GM12878 (cell line): ENCODE measurements around the gene RFWD3. TPM values are rescaled to one million over a fixed set of nuclear protein-coding genes. Genes with fewer than 3 reads are reported as not detected.

ENCODE experiments used
- ATAC-seq: fragments of 200-7000 bp; cut with Tn5 transposase; 3 replicates; pipeline ENCODE4 v1.9.1; 2020; ENCODE audit warnings: mild to moderate bottlenecking, moderate library complexity
- BruUV-seq: library from RNA; stranded (reverse); fragments of 400-500 nt; replicated peaks from 2 replicates; lab custom pipeline; 2021; lab: Mats Ljungman, UMichigan
- CTCF ChIA-PET: fragments of 300-600 bp; sonication (Branson Sonifier 250); formaldehyde crosslinking; extraction: SDS; loops from one replicate; lab custom pipeline; 2021; ENCODE audit warnings: inconsistent platforms; lab: Yijun Ruan, JAX
- POLR2A ChIA-PET: fragments of 350-600 bp; formaldehyde crosslinking; extraction: SDS; loops from one replicate; lab custom pipeline; 2021; ENCODE audit warnings: inconsistent platforms; lab: Charles Lee
- RAD21 ChIA-PET: fragments of 300-600 bp; sonication (Branson Sonifier 250); formaldehyde crosslinking; loops from one replicate; lab custom pipeline; 2023; ENCODE audit warnings: antibody characterized with exemption; ENCODE audit not compliant: unreplicated experiment; lab: Charles Lee
- SMC1A ChIA-PET: fragments of 300-600 bp; sonication (Branson Sonifier 250); formaldehyde crosslinking; loops from one replicate; lab custom pipeline; 2023; ENCODE audit not compliant: unreplicated experiment, uncharacterized antibody; lab: Charles Lee
- DNase-seq: peaks from one replicate; pipeline ENCODE4 v3.0.0-alpha.2; 2011; ENCODE audit warnings: low read depth, low spot score
- FAIRE-seq: peaks from 3 replicates; lab custom pipeline; 2011; peaks lifted over from hg19 to GRCh38; lab: Jason Lieb, UNC
- H2AFZ ChIP-seq: 2 replicates; pipeline ENCODE4 v1.6.0; 2011; ENCODE audit warnings: low read depth, low read length, control low read depth; ENCODE audit not compliant: control insufficient read depth
- H3K27ac ChIP-seq: 2 replicates; pipeline ENCODE4 v1.5.1; 2011; ENCODE audit warnings: control low read depth; ENCODE audit not compliant: control insufficient read depth, insufficient read depth
- H3K27me3 ChIP-seq, 2 experiments: replicated peaks in 1 of 2; 2 replicates each; pipeline versions ENCODE4 v1.6.0 to v1.6.1; 2011; ENCODE audit warnings: low read length in 1 of 2; ENCODE audit not compliant: control insufficient read depth in 2 of 2, insufficient read depth in 2 of 2
- H3K36me3 ChIP-seq, 2 experiments: 2 replicates each; pipeline ENCODE4 v1.5.1; 2011; ENCODE audit warnings: low read length in 1 of 2; ENCODE audit not compliant: control insufficient read depth in 2 of 2, insufficient read depth in 2 of 2
- H3K4me1 ChIP-seq: 2 replicates; pipeline ENCODE4 v1.6.1; 2011; ENCODE audit warnings: mild to moderate bottlenecking, low read length, moderate library complexity, mixed read lengths; ENCODE audit not compliant: control insufficient read depth, insufficient read depth
- H3K4me2 ChIP-seq: 2 replicates; pipeline ENCODE4 v1.6.0; 2011; ENCODE audit warnings: control low read depth; ENCODE audit not compliant: control insufficient read depth, insufficient read depth
- H3K4me3 ChIP-seq: fragments of 200-600 bp; sonication (generic); 2 replicates; pipeline ENCODE4 v1.5.1; 2016
- H3K79me2 ChIP-seq: 2 replicates; pipeline ENCODE4 v1.6.0; 2011; ENCODE audit warnings: low read length; ENCODE audit not compliant: control insufficient read depth, insufficient read depth
- H3K9ac ChIP-seq: 2 replicates; pipeline ENCODE4 v1.8.0; 2011; ENCODE audit warnings: low read length, control low read depth, mixed read lengths; ENCODE audit not compliant: control insufficient read depth, insufficient read depth
- H3K9me3 ChIP-seq: replicated peaks from 3 replicates; pipeline ENCODE4 v1.5.1; 2011; ENCODE audit warnings: mild to moderate bottlenecking, low read length; ENCODE audit not compliant: control insufficient read depth, insufficient read depth
- H4K20me1 ChIP-seq: 2 replicates; pipeline ENCODE4 v1.6.0; 2011; ENCODE audit not compliant: control insufficient read depth, insufficient read depth
- BACH1 ChIP-seq: fragments of 450-650 bp; IDR thresholded peaks from 2 replicates; pipeline ENCODE4 v1.6.1; 2017; ENCODE audit warnings: mild to moderate bottlenecking, borderline replicate concordance
- CBX3 ChIP-seq: fragments of 200-600 bp; sonication (generic); IDR thresholded peaks from 2 replicates; pipeline ENCODE4 v1.6.1; 2016; ENCODE audit warnings: low read depth, borderline replicate concordance
- FOS ChIP-seq: IDR thresholded peaks from 3 replicates; pipeline ENCODE4 v1.6.1; 2011; ENCODE audit warnings: borderline replicate concordance; ENCODE audit not compliant: insufficient read length; ENCODE audit errors: extremely low read depth
- FOXM1 ChIP-seq: IDR thresholded peaks from 2 replicates; pipeline ENCODE4 v1.6.1; 2012; ENCODE audit warnings: low read depth, mild to moderate bottlenecking, inconsistent platforms, low read length, moderate library complexity
- GABPA ChIP-seq: IDR thresholded peaks from 2 replicates; pipeline ENCODE4 v1.6.1; 2014; ENCODE audit warnings: antibody characterized with exemption, low read depth, mild to moderate bottlenecking, inconsistent platforms
- IKZF2 ChIP-seq, 2 experiments: fragments of 450-650 bp; IDR thresholded peaks; 2 replicates each; pipeline ENCODE4 v1.6.1; 2017; ENCODE audit warnings: mild to moderate bottlenecking in 2 of 2, moderate library complexity in 2 of 2
- NBN ChIP-seq: fragments of 450-650 bp; IDR thresholded peaks from 2 replicates; pipeline ENCODE4 v1.6.1; 2016
- PAX8 ChIP-seq: fragments of 450-650 bp; IDR thresholded peaks from 2 replicates; pipeline ENCODE4 v1.6.1; 2017; ENCODE audit warnings: mild to moderate bottlenecking, moderate library complexity
- POLR2A ChIP-seq: IDR thresholded peaks from 2 replicates; pipeline ENCODE4 v1.6.1; 2011; ENCODE audit warnings: low read depth, mild to moderate bottlenecking, low read length
- POLR2AphosphoS2 ChIP-seq: IDR thresholded peaks from 2 replicates; pipeline ENCODE4 v1.6.1; 2011; ENCODE audit warnings: low read depth, mild to moderate bottlenecking, low read length, improper control_type of control experiment, moderate library complexity
- SMAD1 ChIP-seq: fragments of 450-650 bp; IDR thresholded peaks from 2 replicates; pipeline ENCODE4 v1.6.1; 2018; ENCODE audit warnings: mild to moderate bottlenecking, low read depth; ENCODE audit not compliant: partially characterized antibody
- SMAD5 ChIP-seq: IDR thresholded peaks from 2 replicates; pipeline ENCODE4 v1.6.1; 2016; ENCODE audit warnings: antibody characterized with exemption, low read depth
- SP1 ChIP-seq: IDR thresholded peaks from one replicate; pipeline ENCODE4 v1.6.1; 2011; ENCODE audit warnings: low read depth, low read length
- WGBS: methylation state at CpG from one replicate; pipeline ENCODE4 v1.1.6; 2016; ENCODE audit warnings: low lambda C conversion rate; ENCODE audit not compliant: insufficient replicate concordance, insufficient coverage; ENCODE audit errors: missing lambda C conversion rate; 5-methylcytosine and 5-hydroxymethylcytosine counted together
- in situ Hi-C: fragments of 300-500 bp; cut with MboI; formaldehyde crosslinking; loops from 9 replicates; pipeline ENCODE4 v1.14.3; 2018; ENCODE audit warnings: mixed read lengths
- intact Hi-C: fragments of 100-400 bp; cut with micrococcal nuclease; formaldehyde crosslinking; loops from one replicate; pipeline ENCODE4 v1.14.2; 2022; ENCODE audit not compliant: unreplicated experiment
- polyA plus RNA-seq, 11 experiments: library from polyadenylated mRNA; depleted of rRNA in 4 of 11; unstranded in 6 of 11; stranded (reverse) in 5 of 11; fragments of >200 nt; fragmentation: Nextera tagmentation in 4 of 11; fragmentation: Illumina TruSeq in 1 of 11; extraction: Ambion mirVana in 4 of 11; extraction: Trizol in 1 of 11; gene quantifications; 1 replicate in 1 of 11; 2 replicates in 10 of 11; pipeline versions ENCODE4 v1.2.1 to v1.2.3, GENCODE V29; 2011 to 2016; ENCODE audit warnings: inconsistent platforms in 2 of 11, missing spikeins in 2 of 11, low read depth in 1 of 11
- total RNA-seq, 4 experiments: library from RNA; depleted of rRNA in 3 of 4; stranded (reverse); fragments of >200 nt in 3 of 4; fragmentation: Illumina TruSeq in 1 of 4; extraction: Trizol in 1 of 4; gene quantifications; 2 replicates each; pipeline versions ENCODE4 v1.2.1 to v1.2.3, GENCODE V29; 2013 to 2021

RFWD3 gene
- total and polyA plus RNA-seq, 10 of the 15 experiments (the other 5 are each of a cell fraction or from before 2014, with no cell fraction given) = 10.7 to 78.5 (median 51.2) TPM

- Histone ChIP-seq H3K27ac (no peak overlapping the region), H2AFZ (no peak overlapping the region), H4K20me1 (no peaks in the 10 kb centered on the region), H3K36me3 (peaks cover 0 to 3% of the 10 kb centered on the region in 2 experiments; a peak in 1 of 4 replicates), H3K27me3 (no peaks in the 10 kb centered on the region), H3K9ac (no peak overlapping the region), H3K4me3 (no peak overlapping the region), H3K9me3 (no peaks in the 10 kb centered on the region), H3K4me1 (peaks cover 15% of the 10 kb centered on the region), H3K4me2 (no peak overlapping the region), H3K79me2 (peaks cover 52% of the 10 kb centered on the region)
- DNase-seq (no peak), ATAC-seq (no peak), FAIRE-seq (no peak)
- RAD21 ChIA-PET = no interaction called here
- BruUV-seq = no TSS peak
- CTCF ChIA-PET = interaction anchor here (0.7 to 0.9 kb wide), 2 partner anchors 12 to 78 kb away, joined by 3 read pairs; no protein-coding TSS in a partner anchor
- in situ Hi-C loops = no loop called here
- SMC1A ChIA-PET = interaction anchor here (0.8 kb wide), 1 partner anchor 82 kb away, joined by 4 read pairs; no protein-coding TSS in a partner anchor
- intact Hi-C loops = no loop called here
- POLR2A ChIA-PET = interaction anchor here (0.7 to 1.8 kb wide), 2 partner anchors 19 to 33 kb away, joined by 3 to 5 read pairs; partner anchors contain the start of gene GLG1
- TF ChIP-seq SP1 = no peak
- no peak for TF ChIP-seq SMAD5
- no peak for TF ChIP-seq PAX8
- TF ChIP-seq CBX3 = no peak
- no peak for TF ChIP-seq NBN
- TF ChIP-seq POLR2AphosphoS2 = no peak
- TF ChIP-seq FOS = no peak
- TF ChIP-seq POLR2A = no peak
- no peak for TF ChIP-seq GABPA
- no peak for TF ChIP-seq FOXM1
- no peak for TF ChIP-seq SMAD1
- no peak for TF ChIP-seq BACH1
- TF ChIP-seq IKZF2 (IDR thresholded peaks at IDR 0.05) = no peak
- WGBS = 100% methylated on average over 2 of the region's 2 CpGs
Observed at GRCh38 chr16:74574146-74574545, 92.5 kb downstream of the RFWD3 start.
